Measurements from ENCODE around the gene C17orf113.

DNA sequence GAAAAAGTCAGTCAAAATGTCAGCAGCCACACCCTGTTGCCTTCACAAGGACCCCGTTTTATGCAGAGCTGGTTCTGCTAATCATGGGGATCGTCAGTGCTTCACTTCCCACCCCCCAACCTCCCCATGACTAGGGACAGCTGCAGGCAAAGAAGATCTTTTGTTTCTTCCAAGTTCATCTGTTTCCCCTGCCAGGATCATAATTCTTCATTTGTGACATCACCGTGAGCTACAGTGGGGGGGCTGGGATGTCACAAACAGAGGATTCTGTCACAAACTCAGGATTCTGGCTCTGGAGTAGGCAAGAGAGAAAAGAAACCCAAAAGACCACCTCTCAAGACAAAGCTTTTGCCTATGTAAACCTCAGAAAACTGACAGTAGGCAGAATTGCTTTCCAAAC, 57.8 kb downstream of the C17orf113 start:
- TF ChIP-seq, protein P1, sequence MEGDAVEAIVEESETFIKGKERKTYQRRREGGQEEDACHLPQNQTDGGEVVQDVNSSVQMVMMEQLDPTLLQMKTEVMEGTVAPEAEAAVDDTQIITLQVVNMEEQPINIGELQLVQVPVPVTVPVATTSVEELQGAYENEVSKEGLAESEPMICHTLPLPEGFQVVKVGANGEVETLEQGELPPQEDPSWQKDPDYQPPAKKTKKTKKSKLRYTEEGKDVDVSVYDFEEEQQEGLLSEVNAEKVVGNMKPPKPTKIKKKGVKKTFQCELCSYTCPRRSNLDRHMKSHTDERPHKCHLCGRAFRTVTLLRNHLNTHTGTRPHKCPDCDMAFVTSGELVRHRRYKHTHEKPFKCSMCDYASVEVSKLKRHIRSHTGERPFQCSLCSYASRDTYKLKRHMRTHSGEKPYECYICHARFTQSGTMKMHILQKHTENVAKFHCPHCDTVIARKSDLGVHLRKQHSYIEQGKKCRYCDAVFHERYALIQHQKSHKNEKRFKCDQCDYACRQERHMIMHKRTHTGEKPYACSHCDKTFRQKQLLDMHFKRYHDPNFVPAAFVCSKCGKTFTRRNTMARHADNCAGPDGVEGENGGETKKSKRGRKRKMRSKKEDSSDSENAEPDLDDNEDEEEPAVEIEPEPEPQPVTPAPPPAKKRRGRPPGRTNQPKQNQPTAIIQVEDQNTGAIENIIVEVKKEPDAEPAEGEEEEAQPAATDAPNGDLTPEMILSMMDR (IDR thresholded peaks at IDR 0.05), result no peak
- TF ChIP-seq POLR2A (IDR thresholded peaks at IDR 0.05), result no peak

Data from suprapubic skin (tissue), 3 donors.